ENCODE measurements around the gene GPR160. TPM values are rescaled to one million over a fixed set of nuclear protein-coding genes. Genes with fewer than 3 reads are reported as not detected.

The GPR160 gene
- total and polyA plus RNA-seq, 2 experiments from 2014 or later: 39.4 to 55.7 TPM

- H3K36me3 ChIP-seq (ENCODE audit: insufficient read depth): peaks cover 51% of the 10 kb centered on the region
- H3K4me3 ChIP-seq: no peak overlapping the region
- no peak overlapping the region for H3K27ac ChIP-seq (ENCODE audit: low read depth)
- H3K9me2 ChIP-seq (ENCODE audit: insufficient read depth): no peaks in the 10 kb centered on the region
- H3K27ac Mint-ChIP-seq: no peak overlapping the region
- no peaks in the 10 kb centered on the region for H3K9me3 Mint-ChIP-seq
- H3K4me3 Mint-ChIP-seq: no peak overlapping the region
- no peak overlapping the region for H3K4me2 ChIP-seq
- H4K20me1 ChIP-seq (replicated peaks; ENCODE audit: insufficient read depth): peaks cover 9% of the 10 kb centered on the region; the same call in 1 of the 2 replicates
- H3F3A ChIP-seq (replicated peaks; ENCODE audit: low read depth): no peaks in the 10 kb centered on the region
- H3K36me3 Mint-ChIP-seq (ENCODE audit: low read depth): peaks cover 39% of the 10 kb centered on the region
- H2AFZ ChIP-seq: no peak overlapping the region
- H3K79me2 ChIP-seq (replicated peaks; ENCODE audit: insufficient read depth): no peaks in the 10 kb centered on the region
- H3K4me1 Mint-ChIP-seq: no peaks in the 10 kb centered on the region
- DNase-seq (ENCODE audit: low spot score) (no peak), ATAC-seq (no peak)
- no peak for TF ChIP-seq EZH2phosphoT487 (IDR thresholded peaks at IDR 0.05; ENCODE audit: unreplicated experiment)
- TF ChIP-seq CTCF (conservative IDR thresholded peaks at IDR 0.05; ENCODE audit: low read depth in 2 of 2): no peak
- TF ChIP-seq NANOG (IDR thresholded peaks at IDR 0.05; ENCODE audit: borderline replicate concordance): no peak
- TF ChIP-seq JUNB (IDR thresholded peaks at IDR 0.05; ENCODE audit: unreplicated experiment): no peak
- no peak for TF ChIP-seq ZNF114 (CRISPR knock-in tag; IDR thresholded peaks at IDR 0.05)
- no peak for TF ChIP-seq EZH2 (IDR thresholded peaks at IDR 0.05; ENCODE audit: low read depth, unreplicated experiment)
- TF ChIP-seq ETS1 (IDR thresholded peaks at IDR 0.05): no peak
- no peak for TF ChIP-seq ZNF331 (CRISPR knock-in tag; IDR thresholded peaks at IDR 0.05; ENCODE audit: low read depth)
- no peak for TF ChIP-seq REST (IDR thresholded peaks at IDR 0.05; ENCODE audit: unreplicated experiment)
- TF ChIP-seq ZNF462 (CRISPR knock-in tag; IDR thresholded peaks at IDR 0.05): no peak
- TF ChIP-seq STAT1 (IDR thresholded peaks at IDR 0.05; ENCODE audit: unreplicated experiment): no peak
- TF ChIP-seq POLR2AphosphoS5 (IDR thresholded peaks at IDR 0.05; ENCODE audit: low read depth): no peak
- no peak for TF ChIP-seq CREB1 (CRISPR knock-in tag; IDR thresholded peaks at IDR 0.05; ENCODE audit: low read depth)
- no peaks in the 10 kb centered on the region for H3K27me3 ChIP-seq (ENCODE audit: insufficient read depth)
- no peaks in the 10 kb centered on the region for H3K27me3 Mint-ChIP-seq (ENCODE audit: insufficient read depth, low read depth, poor library complexity)
- H3K4me1 ChIP-seq (ENCODE audit: insufficient read depth): no peaks in the 10 kb centered on the region
Observed at GRCh38 chr3:169990431-169990830, 47.4 kb upstream of the GPR160 start.

Measured in GM23338 (cell line).